GM12874 (cell line): Measurements from ENCODE around the gene PLCXD1.

Experiments used
- CTCF ChIP-seq: IDR thresholded peaks from 2 replicates; pipeline ENCODE4 v1.5.1; 2011; ENCODE audit warnings: low read depth, mild to moderate bottlenecking, control low read depth, low read length, moderate library complexity; ENCODE audit not compliant: insufficient read depth

The PLCXD1 gene

GRCh38 chrX:308821-309520, 27.8 kb downstream of the PLCXD1 start:
- TF ChIP-seq CTCF, result no peak

- no peak for TF ChIP-seq CTCF
Measured at GRCh38 chrX:310621-311155, 29.5 kb downstream of the PLCXD1 start.

GRCh38 chrX:311156-312129, 30.3 kb downstream of the PLCXD1 start:
- TF ChIP-seq CTCF, result no peak

GRCh38 chrX:312621-313331, 31.6 kb downstream of the PLCXD1 start:
- no peak for TF ChIP-seq CTCF

- TF ChIP-seq CTCF, result no peak
Measured at GRCh38 chrX:313546-313945, 32.4 kb downstream of the PLCXD1 start.

GRCh38 chrX:314049-314448, 32.9 kb downstream of the PLCXD1 start:
- TF ChIP-seq CTCF, result no peak
